ENCODE results near the gene ALOX12. TPM values are rescaled to one million over a fixed set of nuclear protein-coding genes. Genes with fewer than 3 reads are reported as not detected.
"Not testable (repeated sequence)": the region's sequence is repeated elsewhere in the genome, so short reads cannot be mapped to it uniquely, and the experiment has no call there.

ALOX12 gene, protein sequence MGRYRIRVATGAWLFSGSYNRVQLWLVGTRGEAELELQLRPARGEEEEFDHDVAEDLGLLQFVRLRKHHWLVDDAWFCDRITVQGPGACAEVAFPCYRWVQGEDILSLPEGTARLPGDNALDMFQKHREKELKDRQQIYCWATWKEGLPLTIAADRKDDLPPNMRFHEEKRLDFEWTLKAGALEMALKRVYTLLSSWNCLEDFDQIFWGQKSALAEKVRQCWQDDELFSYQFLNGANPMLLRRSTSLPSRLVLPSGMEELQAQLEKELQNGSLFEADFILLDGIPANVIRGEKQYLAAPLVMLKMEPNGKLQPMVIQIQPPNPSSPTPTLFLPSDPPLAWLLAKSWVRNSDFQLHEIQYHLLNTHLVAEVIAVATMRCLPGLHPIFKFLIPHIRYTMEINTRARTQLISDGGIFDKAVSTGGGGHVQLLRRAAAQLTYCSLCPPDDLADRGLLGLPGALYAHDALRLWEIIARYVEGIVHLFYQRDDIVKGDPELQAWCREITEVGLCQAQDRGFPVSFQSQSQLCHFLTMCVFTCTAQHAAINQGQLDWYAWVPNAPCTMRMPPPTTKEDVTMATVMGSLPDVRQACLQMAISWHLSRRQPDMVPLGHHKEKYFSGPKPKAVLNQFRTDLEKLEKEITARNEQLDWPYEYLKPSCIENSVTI
- not detected for total RNA-seq

GRCh38 chr17:6995500-6996255 is at the start of gene ALOX12:
ALOX12 (plus strand) TSS chr17:6996049; CDS start chr17:6996118, 69 bp downstream.
- TF ChIP-seq CTCF (IDR thresholded peaks at IDR 0.05 in 4 of 5, conservative IDR thresholded peaks at IDR 0.05 in 1 of 5) (no peak), POLR2A (IDR thresholded peaks at IDR 0.05) (no peak)
- Histone ChIP-seq H3K27ac (no peak within 1 kb of the TSS), H3K36me3 (peaks cover 0 to 13% of the 10 kb centered on the region in 2 donors), H3K4me1 (no peaks in the 10 kb centered on the region), H3K9me3 (no peaks in the 10 kb centered on the region), H3K4me3 (peak within 1 kb of the TSS; percentile 13 to 30 (median 28)), H3K27me3 (peaks cover 0 to 15% (median 8%) of the 10 kb centered on the region in 3 donors)
- DNase-seq (no peak), ATAC-seq (no peak)
- intact Hi-C loops (cut with DNase I; ENCODE audit: low total_unique reads) (no loop called here), in situ Hi-C loops (cut with MboI; ENCODE audit: low sequenced_read_pairs in 4 of 4) (no loop called here)

DNA sequence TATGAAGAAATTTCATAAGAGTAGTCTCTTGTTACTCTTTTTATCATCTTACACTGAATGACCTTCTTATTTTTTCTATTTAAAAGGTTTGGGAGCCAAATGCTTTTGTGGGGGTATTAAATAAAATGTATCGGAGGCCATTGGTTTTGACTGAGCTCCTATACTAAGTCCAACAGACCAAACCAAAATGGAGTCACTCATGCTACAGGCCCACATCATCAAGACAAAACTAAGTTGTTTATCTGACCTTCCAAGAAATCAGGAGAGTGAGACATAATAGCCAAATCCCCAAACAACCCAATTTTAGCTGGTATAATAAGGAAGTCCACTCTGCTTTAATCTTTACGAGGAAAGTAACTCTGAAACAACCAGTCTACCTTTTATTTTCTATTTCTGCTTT is 48.1 kb upstream of the ALOX12 start:
- no peaks in the 10 kb centered on the region for H3K4me1 ChIP-seq
- intact Hi-C loops (cut with DNase I; ENCODE audit: low total_unique reads) (no loop called here), in situ Hi-C loops (cut with MboI; ENCODE audit: low sequenced_read_pairs in 4 of 4) (no loop called here)
- no peak for ATAC-seq
- no peak overlapping the region for H3K4me3 ChIP-seq
- DNase-seq = no peak
- H3K36me3 ChIP-seq = no peaks in the 10 kb centered on the region
- H3K27me3 ChIP-seq = no peaks in the 10 kb centered on the region
- no peak overlapping the region for H3K27ac ChIP-seq
- H3K9me3 ChIP-seq = no peaks in the 10 kb centered on the region
- TF ChIP-seq POLR2A (IDR thresholded peaks at IDR 0.05) (no peak), CTCF (IDR thresholded peaks at IDR 0.05 in 4 of 5, conservative IDR thresholded peaks at IDR 0.05 in 1 of 5) (no peak)

GRCh38 chr17:6948562-6948961 is 47.3 kb upstream of the ALOX12 start:
- Histone ChIP-seq H3K27ac (no peak overlapping the region), H3K4me3 (no peak overlapping the region), H3K27me3 (no peaks in the 10 kb centered on the region), H3K9me3 (no peaks in the 10 kb centered on the region), H3K4me1 (no peaks in the 10 kb centered on the region), H3K36me3 (no peaks in the 10 kb centered on the region)
- no peak for TF ChIP-seq POLR2A (IDR thresholded peaks at IDR 0.05)
- TF ChIP-seq CTCF (IDR thresholded peaks at IDR 0.05 in 4 of 5, conservative IDR thresholded peaks at IDR 0.05 in 1 of 5) = no peak
- in situ Hi-C loops (cut with MboI; ENCODE audit: low sequenced_read_pairs in 4 of 4) (no loop called here), intact Hi-C loops (cut with DNase I; ENCODE audit: low total_unique reads) (no loop called here)
- DNase-seq = no peak
- ATAC-seq = no peak

DNA sequence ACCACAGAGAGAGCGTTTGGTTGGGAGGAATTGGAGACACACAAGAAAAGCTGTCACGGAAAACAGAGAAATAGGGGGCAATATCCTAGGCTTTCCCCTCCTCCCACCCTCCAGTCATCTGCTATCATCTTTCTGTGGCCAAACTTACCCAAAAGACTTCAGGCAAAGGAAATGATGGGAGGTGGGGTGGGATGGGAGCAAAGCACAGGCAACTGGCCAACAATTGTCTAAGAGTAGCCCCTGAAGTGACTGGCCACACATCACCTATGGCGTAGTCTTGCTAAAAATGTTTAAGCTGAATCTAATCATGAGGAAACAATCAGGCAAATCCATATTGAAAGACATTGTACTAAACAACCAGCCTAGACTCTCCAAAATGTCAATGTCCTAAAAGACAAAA is 46.9 kb upstream of the ALOX12 start:
- DNase-seq = no peak
- H3K9me3 ChIP-seq = no peaks in the 10 kb centered on the region
- H3K27me3 ChIP-seq = no peaks in the 10 kb centered on the region
- TF ChIP-seq POLR2A (IDR thresholded peaks at IDR 0.05) = no peak
- no peak for TF ChIP-seq CTCF (IDR thresholded peaks at IDR 0.05 in 4 of 5, conservative IDR thresholded peaks at IDR 0.05 in 1 of 5)
- H3K4me1 ChIP-seq = no peaks in the 10 kb centered on the region
- no peak for ATAC-seq
- no peak overlapping the region for H3K4me3 ChIP-seq
- intact Hi-C loops (cut with DNase I; ENCODE audit: low total_unique reads) (no loop called here), in situ Hi-C loops (cut with MboI; ENCODE audit: low sequenced_read_pairs in 4 of 4) (no loop called here)
- no peak overlapping the region for H3K27ac ChIP-seq
- no peaks in the 10 kb centered on the region for H3K36me3 ChIP-seq

- ATAC-seq; H3K9me3 ChIP-seq; intact Hi-C loops (cut with DNase I; ENCODE audit: low total_unique reads); H3K27ac ChIP-seq; H3K4me1 ChIP-seq; in situ Hi-C loops (cut with MboI; ENCODE audit: low sequenced_read_pairs in 4 of 4); H3K27me3 ChIP-seq; H3K4me3 ChIP-seq; H3K36me3 ChIP-seq; DNase-seq: not testable (repeated sequence)
Observed at GRCh38 chr17:6950938-6951337, 44.9 kb upstream of the ALOX12 start.

Data from gastrocnemius medialis (tissue), 4 donors.